Keratinocyte (primary cell): Measurements from ENCODE around the gene BBIP1.

Experiments used
- EZH2 ChIP-seq: IDR thresholded peaks from one replicate; pipeline ENCODE4 v1.6.1; 2012; ENCODE audit warnings: inconsistent platforms, mild to moderate bottlenecking, low read length, moderate library complexity
- TF ChIP-seq, protein P1 (sequence below), 3 experiments: IDR thresholded peaks in 1 of 3; conservative IDR thresholded peaks in 1 of 3; optimal IDR thresholded peaks in 1 of 3; 2 replicates in 2 of 3; 3 replicates in 1 of 3; pipeline versions ENCODE3 to v1.5.1; 2011; ENCODE audit warnings: low read length in 3 of 3, mild to moderate bottlenecking in 3 of 3, moderate library complexity in 2 of 3, control low read depth in 1 of 3, inconsistent platforms in 1 of 3; ENCODE audit not compliant: insufficient read depth in 2 of 3; ENCODE audit errors: extremely low read depth in 1 of 3

DNA sequence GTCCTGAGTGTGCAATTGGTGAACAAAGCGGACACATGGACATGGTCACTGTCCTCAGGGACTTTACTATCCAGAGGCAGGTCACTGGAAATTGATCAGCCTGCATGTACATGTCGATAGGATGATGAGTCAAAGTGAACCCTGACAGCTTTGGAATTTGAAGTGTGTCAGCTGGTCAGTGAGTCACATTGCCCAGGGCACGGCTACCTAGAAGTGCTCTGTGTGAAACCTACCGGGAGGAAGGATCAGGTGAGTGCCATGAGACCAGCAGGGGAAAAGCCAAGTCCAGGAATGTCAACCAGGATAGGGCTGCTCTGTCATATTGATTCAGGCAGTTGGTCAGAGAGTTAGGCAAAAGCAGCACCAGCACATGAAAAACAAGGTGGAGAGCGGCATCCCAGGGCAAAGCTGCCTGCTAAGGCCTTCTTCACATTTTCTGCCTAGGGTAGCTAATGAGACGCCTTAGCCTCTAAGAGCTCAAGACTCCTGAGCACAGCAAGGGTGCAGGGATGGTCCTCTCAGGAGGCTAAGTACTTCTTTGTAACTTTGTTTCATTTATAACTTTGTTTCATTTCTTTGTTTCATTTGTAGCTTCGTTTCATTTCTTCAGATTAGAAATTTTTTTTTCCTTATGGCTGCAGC is 66.6 kb downstream of the BBIP1 start:
- TF ChIP-seq, protein P1, sequence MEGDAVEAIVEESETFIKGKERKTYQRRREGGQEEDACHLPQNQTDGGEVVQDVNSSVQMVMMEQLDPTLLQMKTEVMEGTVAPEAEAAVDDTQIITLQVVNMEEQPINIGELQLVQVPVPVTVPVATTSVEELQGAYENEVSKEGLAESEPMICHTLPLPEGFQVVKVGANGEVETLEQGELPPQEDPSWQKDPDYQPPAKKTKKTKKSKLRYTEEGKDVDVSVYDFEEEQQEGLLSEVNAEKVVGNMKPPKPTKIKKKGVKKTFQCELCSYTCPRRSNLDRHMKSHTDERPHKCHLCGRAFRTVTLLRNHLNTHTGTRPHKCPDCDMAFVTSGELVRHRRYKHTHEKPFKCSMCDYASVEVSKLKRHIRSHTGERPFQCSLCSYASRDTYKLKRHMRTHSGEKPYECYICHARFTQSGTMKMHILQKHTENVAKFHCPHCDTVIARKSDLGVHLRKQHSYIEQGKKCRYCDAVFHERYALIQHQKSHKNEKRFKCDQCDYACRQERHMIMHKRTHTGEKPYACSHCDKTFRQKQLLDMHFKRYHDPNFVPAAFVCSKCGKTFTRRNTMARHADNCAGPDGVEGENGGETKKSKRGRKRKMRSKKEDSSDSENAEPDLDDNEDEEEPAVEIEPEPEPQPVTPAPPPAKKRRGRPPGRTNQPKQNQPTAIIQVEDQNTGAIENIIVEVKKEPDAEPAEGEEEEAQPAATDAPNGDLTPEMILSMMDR (optimal IDR thresholded peaks at IDR 0.05 in 1 of 3, IDR thresholded peaks at IDR 0.05 in 1 of 3, conservative IDR thresholded peaks at IDR 0.05 in 1 of 3; ENCODE audit: extremely low read depth in 1 of 3, insufficient read depth in 2 of 3, low read length in 3 of 3), result no peak
- TF ChIP-seq EZH2, result no peak
